MM.1S (cell line): ENCODE data around the gene DIP2C.

Experiments
- DNase-seq: peaks from one replicate; pipeline ENCODE4 v3.0.0-alpha.2; 2015
- H2AFZ ChIP-seq: fragments of 300-600 bp; sonication (generic); 2 replicates; pipeline ENCODE4 v1.6.0; 2016; ENCODE audit warnings: antibody characterized with exemption, low read length
- H3F3A ChIP-seq: fragments of 300-600 bp; sonication (generic); 2 replicates; pipeline ENCODE4 v1.6.1; 2016; ENCODE audit warnings: mild to moderate bottlenecking, antibody characterized with exemption, low read length, moderate library complexity, mixed read lengths; ENCODE audit not compliant: insufficient read depth
- H3K27ac ChIP-seq: fragments of 300-600 bp; sonication (generic); 2 replicates; pipeline ENCODE4 v1.5.1; 2016; ENCODE audit warnings: mild to moderate bottlenecking, low read length
- H3K27me3 ChIP-seq: fragments of 300-600 bp; sonication (generic); replicated peaks from 2 replicates; pipeline ENCODE4 v1.6.0; 2016; ENCODE audit warnings: low read length; ENCODE audit not compliant: insufficient read depth
- H3K36me3 ChIP-seq: fragments of 300-600 bp; sonication (generic); replicated peaks from 2 replicates; pipeline ENCODE4 v1.6.1; 2016; ENCODE audit warnings: mild to moderate bottlenecking, low read length, mixed read lengths; ENCODE audit not compliant: insufficient read depth
- H3K4me1 ChIP-seq: fragments of 300-600 bp; sonication (generic); 2 replicates; pipeline ENCODE4 v1.6.1; 2016; ENCODE audit warnings: low read length, mixed read lengths
- H3K4me2 ChIP-seq: fragments of 300-600 bp; sonication (generic); 2 replicates; pipeline ENCODE4 v1.6.0; 2016; ENCODE audit warnings: low read depth, low read length
- H3K4me3 ChIP-seq: fragments of 300-600 bp; sonication (generic); 2 replicates; pipeline ENCODE4 v1.5.1; 2016; ENCODE audit warnings: low read length, mixed read lengths
- H3K79me2 ChIP-seq: fragments of 300-600 bp; sonication (generic); 2 replicates; pipeline ENCODE4 v1.6.1; 2016; ENCODE audit warnings: mixed run types, low read length, mixed read lengths
- H3K9ac ChIP-seq: fragments of 300-600 bp; sonication (generic); 2 replicates; pipeline ENCODE4 v1.6.1; 2016; ENCODE audit warnings: low read length, mixed read lengths
- H3K9me2 ChIP-seq: fragments of 300-600 bp; sonication (generic); replicated peaks from 2 replicates; pipeline ENCODE4 v1.6.1; 2016; ENCODE audit warnings: mild to moderate bottlenecking, low read length, mixed read lengths; ENCODE audit not compliant: insufficient read depth
- H3K9me3 ChIP-seq: fragments of 300-600 bp; sonication (generic); replicated peaks from 2 replicates; pipeline ENCODE4 v1.6.1; 2016; ENCODE audit warnings: mild to moderate bottlenecking, low read length, mixed read lengths; ENCODE audit not compliant: insufficient read depth
- H4K20me1 ChIP-seq: fragments of 300-600 bp; sonication (generic); 2 replicates; pipeline ENCODE4 v1.6.1; 2016; ENCODE audit warnings: mild to moderate bottlenecking, low read length, moderate library complexity, mixed read lengths; ENCODE audit not compliant: insufficient read depth
- EZH2 ChIP-seq: fragments of 300-600 bp; sonication (generic); optimal IDR thresholded peaks from 2 replicates; pipeline ENCODE3; 2017; ENCODE audit warnings: low read depth, mild to moderate bottlenecking, antibody characterized with exemption, low read length, mixed read lengths
- EZH2phosphoT487 ChIP-seq: fragments of 300-600 bp; sonication (generic); IDR thresholded peaks from 2 replicates; pipeline ENCODE4 v1.6.1; 2018; ENCODE audit warnings: antibody characterized with exemption, low read length
- TF ChIP-seq, protein P1 (sequence below): fragments of 300-600 bp; sonication (generic); IDR thresholded peaks from 2 replicates; pipeline ENCODE4 v1.5.1; 2016; ENCODE audit warnings: antibody characterized with exemption, low read length, mixed read lengths

Gene DIP2C

DNA sequence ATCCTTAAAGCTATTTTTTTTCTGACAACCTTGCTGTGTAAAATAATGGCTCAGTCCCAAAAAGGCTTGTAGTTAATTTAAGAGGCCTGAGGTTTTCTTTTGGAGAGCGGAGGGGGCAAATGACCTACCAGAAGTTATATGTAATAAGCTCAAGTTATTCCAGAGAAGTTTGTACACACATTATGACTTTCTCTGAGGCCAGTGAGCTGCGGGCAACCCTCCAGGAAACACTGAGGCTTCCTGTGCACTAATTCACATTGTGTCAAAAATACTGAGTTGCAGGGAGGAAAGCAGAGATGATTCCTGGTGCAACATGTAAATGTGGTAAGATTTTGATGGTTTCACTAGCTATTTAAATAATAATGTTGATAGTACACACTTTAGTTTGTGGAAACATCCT is 188.6 kb downstream of the DIP2C start:
- DNase-seq: peak; percentile 11
- H3K27me3 ChIP-seq: no peaks in the 10 kb centered on the region

DNA sequence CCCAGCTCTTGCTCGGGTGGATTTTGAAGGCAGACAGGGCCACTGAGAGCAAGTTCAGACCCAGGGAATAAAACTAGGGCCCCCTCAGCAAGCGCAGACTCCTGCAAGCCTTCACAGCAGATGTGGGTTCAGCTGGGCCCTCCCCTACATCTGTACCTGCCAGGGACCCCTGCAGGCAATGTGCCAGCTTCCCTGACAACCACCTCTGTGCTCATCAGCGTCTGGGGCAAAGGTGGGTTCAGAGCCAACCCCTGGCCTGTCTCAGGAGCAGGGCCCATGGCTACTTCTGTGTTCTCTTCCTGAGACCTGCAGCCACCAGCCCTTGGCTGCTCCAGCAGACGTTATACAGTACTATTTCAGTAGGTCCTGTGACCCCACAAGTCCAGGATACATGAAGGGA is 189.5 kb downstream of the DIP2C start:
- TF ChIP-seq EZH2phosphoT487 (no peak), EZH2 (no peak)
- TF ChIP-seq, protein P1, sequence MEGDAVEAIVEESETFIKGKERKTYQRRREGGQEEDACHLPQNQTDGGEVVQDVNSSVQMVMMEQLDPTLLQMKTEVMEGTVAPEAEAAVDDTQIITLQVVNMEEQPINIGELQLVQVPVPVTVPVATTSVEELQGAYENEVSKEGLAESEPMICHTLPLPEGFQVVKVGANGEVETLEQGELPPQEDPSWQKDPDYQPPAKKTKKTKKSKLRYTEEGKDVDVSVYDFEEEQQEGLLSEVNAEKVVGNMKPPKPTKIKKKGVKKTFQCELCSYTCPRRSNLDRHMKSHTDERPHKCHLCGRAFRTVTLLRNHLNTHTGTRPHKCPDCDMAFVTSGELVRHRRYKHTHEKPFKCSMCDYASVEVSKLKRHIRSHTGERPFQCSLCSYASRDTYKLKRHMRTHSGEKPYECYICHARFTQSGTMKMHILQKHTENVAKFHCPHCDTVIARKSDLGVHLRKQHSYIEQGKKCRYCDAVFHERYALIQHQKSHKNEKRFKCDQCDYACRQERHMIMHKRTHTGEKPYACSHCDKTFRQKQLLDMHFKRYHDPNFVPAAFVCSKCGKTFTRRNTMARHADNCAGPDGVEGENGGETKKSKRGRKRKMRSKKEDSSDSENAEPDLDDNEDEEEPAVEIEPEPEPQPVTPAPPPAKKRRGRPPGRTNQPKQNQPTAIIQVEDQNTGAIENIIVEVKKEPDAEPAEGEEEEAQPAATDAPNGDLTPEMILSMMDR: no peak
- no peaks in the 10 kb centered on the region for H3F3A ChIP-seq

More for the DNA sequence above, 188.6 kb downstream of the DIP2C start:
- Histone ChIP-seq H3K4me1 (peaks cover 14% of the 10 kb centered on the region; the same call in 1 of the 2 replicates), H3K9ac (no peak overlapping the region), H3K4me3 (no peak overlapping the region), H3K9me2 (no peaks in the 10 kb centered on the region), H3K79me2 (no peaks in the 10 kb centered on the region; the same call in 1 of the 2 replicates), H3K9me3 (no peaks in the 10 kb centered on the region), H4K20me1 (no peaks in the 10 kb centered on the region), H3F3A (no peaks in the 10 kb centered on the region), H3K4me2 (no peak overlapping the region), H2AFZ (no peak overlapping the region), H3K36me3 (no peaks in the 10 kb centered on the region), H3K27ac (no peak overlapping the region; the same call in 1 of the 2 replicates)
- TF ChIP-seq EZH2 (no peak), EZH2phosphoT487 (no peak)
- TF ChIP-seq, protein P1: no peak

DNA sequence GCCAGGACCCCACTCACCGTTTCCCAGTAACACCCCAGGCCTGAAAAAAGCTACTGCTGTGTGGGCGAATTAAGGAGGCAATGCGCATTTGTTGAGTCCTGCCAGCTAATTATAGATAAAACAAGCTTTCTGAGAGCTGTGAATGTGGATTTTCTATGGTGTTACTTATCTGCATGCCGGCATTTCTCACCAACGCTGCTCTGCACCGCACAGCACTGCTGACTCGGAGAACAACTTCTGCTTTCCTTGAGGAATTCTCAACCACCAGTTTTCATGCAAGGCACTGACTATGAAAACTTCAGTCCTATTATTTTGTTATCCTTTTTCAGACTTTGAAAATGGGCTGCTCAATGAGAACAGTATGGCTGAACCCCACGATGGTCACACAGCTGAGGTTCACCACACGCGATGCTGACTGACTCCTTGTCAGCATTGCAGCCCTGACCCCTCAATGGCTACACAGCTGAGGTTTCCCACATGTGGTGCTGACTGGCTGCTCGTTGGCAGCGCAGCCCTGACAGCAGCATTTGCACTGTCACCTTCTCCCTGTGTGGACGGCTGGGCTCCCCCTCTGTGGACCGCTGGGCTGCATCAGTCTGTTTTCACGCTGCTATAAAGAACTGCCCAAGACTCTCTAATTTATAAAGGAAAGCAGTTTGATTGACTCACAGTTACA is 190.6 kb downstream of the DIP2C start:
- Histone ChIP-seq H3K27me3 (no peaks in the 10 kb centered on the region), H3K4me2 (no peak overlapping the region), H3K9me2 (no peaks in the 10 kb centered on the region), H2AFZ (no peak overlapping the region), H3K9me3 (no peaks in the 10 kb centered on the region), H3K27ac (no peak overlapping the region), H3K79me2 (no peaks in the 10 kb centered on the region; the same call in 1 of the 2 replicates), H3K36me3 (no peaks in the 10 kb centered on the region), H4K20me1 (no peaks in the 10 kb centered on the region), H3K4me1 (peaks cover 9% of the 10 kb centered on the region; the same call in 1 of the 2 replicates), H3F3A (no peaks in the 10 kb centered on the region), H3K9ac (no peak overlapping the region), H3K4me3 (no peak overlapping the region)
- peak; percentile 2 for DNase-seq
- no peak for TF ChIP-seq EZH2
- TF ChIP-seq EZH2phosphoT487: no peak
- TF ChIP-seq, protein P1: no peak

More for the DNA sequence above, 189.5 kb downstream of the DIP2C start:
- no peak for DNase-seq
- Histone ChIP-seq H3K9ac (no peak overlapping the region), H3K36me3 (no peaks in the 10 kb centered on the region), H2AFZ (no peak overlapping the region), H3K4me3 (no peak overlapping the region), H3K9me3 (no peaks in the 10 kb centered on the region), H3K79me2 (no peaks in the 10 kb centered on the region; the same call in 1 of the 2 replicates), H4K20me1 (no peaks in the 10 kb centered on the region), H3K4me2 (no peak overlapping the region), H3K27me3 (no peaks in the 10 kb centered on the region), H3K9me2 (no peaks in the 10 kb centered on the region), H3K27ac (no peak overlapping the region), H3K4me1 (peaks cover 9% of the 10 kb centered on the region; the same call in 1 of the 2 replicates)
